GM12873 (cell line): ENCODE data around the gene B3GNT7.

ENCODE experiments used
- CTCF ChIP-seq: IDR thresholded peaks from 2 replicates; pipeline ENCODE4 v1.5.1; 2012; ENCODE audit warnings: low read depth, mild to moderate bottlenecking, moderate library complexity, low read length, control low read depth; ENCODE audit not compliant: insufficient read depth; ENCODE audit errors: missing control alignments

B3GNT7 gene

GRCh38 chr2:231355508-231356465 is 39.7 kb upstream of the B3GNT7 start:
- TF ChIP-seq CTCF: no peak

- TF ChIP-seq CTCF: no peak
Observed at GRCh38 chr2:231356466-231356844, 39.1 kb upstream of the B3GNT7 start.

- TF ChIP-seq CTCF: no peak
Observed at GRCh38 chr2:231357048-231357447, 38.5 kb upstream of the B3GNT7 start.

- no peak for TF ChIP-seq CTCF
Observed at GRCh38 chr2:231357931-231358330, 37.6 kb upstream of the B3GNT7 start.

- no peak for TF ChIP-seq CTCF
Observed at GRCh38 chr2:231359441-231359840, 36.1 kb upstream of the B3GNT7 start.

GRCh38 chr2:231359948-231360347 is 35.6 kb upstream of the B3GNT7 start:
- TF ChIP-seq CTCF: no peak

- TF ChIP-seq CTCF: no peak
Observed at GRCh38 chr2:231360401-231360800, 35.1 kb upstream of the B3GNT7 start.
